OCI-LY7 (cell line): Measurements from ENCODE around the gene APOBEC4. TPM values are rescaled to one million over a fixed set of nuclear protein-coding genes. Genes with fewer than 3 reads are reported as not detected.

ENCODE experiments used
- BruUV-seq: library from RNA; stranded (reverse); fragments of 400-500 nt; replicated peaks from 2 replicates; lab custom pipeline; 2021; lab: Mats Ljungman, UMichigan
- CTCF ChIA-PET: fragments of 300-600 bp; sonication (Branson Sonifier 250); formaldehyde crosslinking; loops from one replicate; lab custom pipeline; 2022; ENCODE audit warnings: antibody characterized with exemption; ENCODE audit not compliant: unreplicated experiment; lab: Charles Lee
- POLR2A ChIA-PET: fragments of 300-600 bp; sonication (Branson Sonifier 250); formaldehyde crosslinking; loops from one replicate; lab custom pipeline; 2022; ENCODE audit warnings: antibody characterized with exemption; lab: Charles Lee
- DNase-seq: peaks from one replicate; pipeline ENCODE4 v3.0.0-alpha.2; 2015; ENCODE audit warnings: low spot score
- H2AFZ ChIP-seq: fragments of 200-600 bp; sonication (generic), shearing (Covaris generic); 2 replicates; pipeline ENCODE4 v1.6.1; 2014; ENCODE audit warnings: mild to moderate bottlenecking, antibody characterized with exemption, low read length, moderate library complexity
- H3K27ac ChIP-seq: fragments of 200-600 bp; sonication (generic); 2 replicates; pipeline ENCODE4 v1.5.1; 2014; ENCODE audit warnings: mixed run types, low read depth, mild to moderate bottlenecking, moderate library complexity, low read length, inconsistent platforms; ENCODE audit not compliant: poor library complexity, severe bottlenecking
- H3K36me3 ChIP-seq: fragments of 200-600 bp; sonication (generic); 2 replicates; pipeline ENCODE4 v1.6.1; 2014; ENCODE audit warnings: mild to moderate bottlenecking, antibody characterized with exemption, low read length, moderate library complexity, mixed read lengths; ENCODE audit not compliant: insufficient read depth
- H3K4me1 ChIP-seq: fragments of 200-600 bp; sonication (generic); 2 replicates; pipeline ENCODE4 v1.5.1; 2014; ENCODE audit warnings: mild to moderate bottlenecking, low read length; ENCODE audit not compliant: insufficient read depth, poor library complexity, severe bottlenecking
- H3K4me2 ChIP-seq: fragments of 200-600 bp; sonication (generic); 2 replicates; pipeline ENCODE4 v1.6.1; 2014; ENCODE audit warnings: mild to moderate bottlenecking, low read length
- H3K4me3 ChIP-seq: fragments of 200-600 bp; sonication (generic); 2 replicates; pipeline ENCODE4 v1.5.1; 2014; ENCODE audit warnings: mild to moderate bottlenecking, low read depth, low read length; ENCODE audit not compliant: poor library complexity, severe bottlenecking
- H3K79me2 ChIP-seq: fragments of 200-600 bp; sonication (generic); 2 replicates; pipeline ENCODE4 v1.6.1; 2016; ENCODE audit warnings: low read depth, mild to moderate bottlenecking, low read length, moderate library complexity, mixed read lengths; ENCODE audit not compliant: insufficient read depth
- H3K9me2 ChIP-seq: fragments of 200-600 bp; sonication (generic); 2 replicates; pipeline ENCODE4 v1.6.1; 2016; ENCODE audit warnings: mild to moderate bottlenecking, low read length, mixed read lengths; ENCODE audit not compliant: insufficient read depth
- H3K9me3 ChIP-seq: fragments of 200-600 bp; sonication (generic); 2 replicates; pipeline ENCODE4 v1.6.1; 2014; ENCODE audit warnings: mild to moderate bottlenecking, mixed run types, low read length, mixed read lengths
- H4K20me1 ChIP-seq: fragments of 200-600 bp; sonication (generic); 2 replicates; pipeline ENCODE4 v1.6.1; 2014; ENCODE audit warnings: mild to moderate bottlenecking, antibody characterized with exemption, low read length, moderate library complexity, mixed read lengths; ENCODE audit not compliant: insufficient read depth
- CTCF ChIP-seq: fragments of 200-600 bp; sonication (generic); conservative IDR thresholded peaks from 2 replicates; pipeline ENCODE4 v1.5.1; 2014; ENCODE audit warnings: mild to moderate bottlenecking, antibody characterized with exemption, low read length, moderate library complexity, mixed read lengths
- EZH2phosphoT487 ChIP-seq: fragments of 200-600 bp; sonication (generic); IDR thresholded peaks from 2 replicates; pipeline ENCODE4 v1.6.1; 2018; ENCODE audit warnings: low read depth, borderline replicate concordance, mild to moderate bottlenecking, mixed run types, antibody characterized with exemption, low read length, moderate library complexity, mixed read lengths
- intact Hi-C: fragments of 100-400 bp; cut with micrococcal nuclease; formaldehyde crosslinking; loops from one replicate; pipeline ENCODE4 v1.10.0; 2022; ENCODE audit not compliant: unreplicated experiment
- total RNA-seq, 2 experiments: library from RNA; depleted of rRNA in 1 of 2; stranded (reverse); fragments of >200 nt in 1 of 2; shearing (Covaris generic) in 1 of 2; gene quantifications; 2 replicates each; pipeline ENCODE4 v1.2.3, GENCODE V29; 2014 to 2022

Gene APOBEC4
- total RNA-seq, 2 experiments from 2014 or later, result not detected

- no peaks in the 10 kb centered on the region for H3K79me2 ChIP-seq
- no peak overlapping the region for H3K4me3 ChIP-seq
- intact Hi-C loops, result no loop called here
- no peak overlapping the region for H3K27ac ChIP-seq
- H2AFZ ChIP-seq, result no peak overlapping the region
- CTCF ChIA-PET, result no interaction called here
- no TSS peak for BruUV-seq
- DNase-seq, result no peak
- no peaks in the 10 kb centered on the region for H3K9me2 ChIP-seq
- H4K20me1 ChIP-seq, result no peaks in the 10 kb centered on the region
- no peaks in the 10 kb centered on the region for H3K36me3 ChIP-seq
- H3K9me3 ChIP-seq, result no peaks in the 10 kb centered on the region
- H3K4me2 ChIP-seq, result no peak overlapping the region
- TF ChIP-seq EZH2phosphoT487, result no peak
- no peak for TF ChIP-seq CTCF
- POLR2A ChIA-PET, result interaction anchor here (0.6 to 0.7 kb wide), 2 partner anchors 427 to 645 kb away, joined by 3 read pairs; no protein-coding TSS in a partner anchor
- no peaks in the 10 kb centered on the region for H3K4me1 ChIP-seq
Measured at GRCh38 chr1:183675381-183675780, 22.3 kb upstream of the APOBEC4 start.

- no TSS peak for BruUV-seq
Measured at GRCh38 chr1:183674886-183675285, 21.8 kb upstream of the APOBEC4 start.

GRCh38 chr1:183674339-183674738 lies 21.2 kb upstream of the APOBEC4 start:
- POLR2A ChIA-PET, result interaction anchor here (0.5 kb wide), 1 partner anchor 39 kb away, joined by 5 read pairs; no protein-coding TSS in a partner anchor
- Histone ChIP-seq H3K79me2 (no peaks in the 10 kb centered on the region), H3K9me2 (no peaks in the 10 kb centered on the region), H3K4me2 (no peak overlapping the region), H4K20me1 (no peaks in the 10 kb centered on the region), H3K36me3 (no peaks in the 10 kb centered on the region), H3K4me3 (no peak overlapping the region), H3K9me3 (no peaks in the 10 kb centered on the region), H3K27ac (no peak overlapping the region), H2AFZ (no peak overlapping the region), H3K4me1 (no peaks in the 10 kb centered on the region)
- intact Hi-C loops, result no loop called here
- TF ChIP-seq CTCF (no peak), EZH2phosphoT487 (no peak)
- CTCF ChIA-PET, result no interaction called here
- BruUV-seq, result no TSS peak
- no peak for DNase-seq

More at GRCh38 chr1:183674886-183675285, 21.8 kb upstream of the APOBEC4 start:
- Histone ChIP-seq H3K79me2 (no peaks in the 10 kb centered on the region), H3K9me2 (no peaks in the 10 kb centered on the region), H2AFZ (no peak overlapping the region), H3K4me2 (no peak overlapping the region), H3K4me3 (no peak overlapping the region), H4K20me1 (no peaks in the 10 kb centered on the region), H3K36me3 (no peaks in the 10 kb centered on the region), H3K4me1 (no peaks in the 10 kb centered on the region), H3K9me3 (no peaks in the 10 kb centered on the region), H3K27ac (no peak overlapping the region)
- intact Hi-C loops, result no loop called here
- TF ChIP-seq EZH2phosphoT487, result no peak
- no peak for DNase-seq
- ChIA-PET POLR2A (interaction anchor here (0.6 to 0.7 kb wide), 2 partner anchors 427 to 645 kb away, joined by 3 read pairs; no protein-coding TSS in a partner anchor), CTCF (no interaction called here)
